PC-3 (cell line): ENCODE results near the gene TSHZ2. TPM values are rescaled to one million over a fixed set of nuclear protein-coding genes. Genes with fewer than 3 reads are reported as not detected.

Experiments used
- ATAC-seq: fragments of 200-7000 bp; cut with Tn5 transposase; 2 replicates; pipeline ENCODE4 v1.9.1; 2020; ENCODE audit warnings: mild to moderate bottlenecking, moderate library complexity
- BruUV-seq: library from RNA; stranded (reverse); fragments of 400-500 nt; replicated peaks from 2 replicates; lab custom pipeline; 2021; lab: Mats Ljungman, UMichigan
- CTCF ChIA-PET: fragments of 300-600 bp; sonication (Branson Sonifier 250); formaldehyde crosslinking; loops from one replicate; lab custom pipeline; 2022; ENCODE audit warnings: antibody characterized with exemption; lab: Charles Lee
- POLR2A ChIA-PET: fragments of 300-600 bp; sonication (Branson Sonifier 250); formaldehyde crosslinking; loops from one replicate; lab custom pipeline; 2022; ENCODE audit warnings: antibody characterized with exemption; ENCODE audit not compliant: unreplicated experiment; lab: Charles Lee
- DNase-seq: peaks from one replicate; pipeline ENCODE4 v3.0.0-alpha.2; 2015
- H2AFZ ChIP-seq: fragments of 300-600 bp; sonication (generic); 2 replicates; pipeline ENCODE4 v1.6.0; 2016; ENCODE audit warnings: antibody characterized with exemption, low read length
- H3F3A ChIP-seq: fragments of 300-600 bp; sonication (generic); one replicate; pipeline ENCODE4 v1.6.0; 2017; ENCODE audit warnings: antibody characterized with exemption, low read length, control low read depth, mild to moderate bottlenecking; ENCODE audit not compliant: unreplicated experiment
- H3K27ac ChIP-seq: fragments of 300-600 bp; sonication (generic); 2 replicates; pipeline ENCODE4 v1.5.1; 2016; ENCODE audit warnings: mild to moderate bottlenecking, low read length
- H3K27me3 ChIP-seq: fragments of 300-600 bp; sonication (generic); 2 replicates; pipeline ENCODE4 v1.6.1; 2016; ENCODE audit warnings: low read length, mixed read lengths
- H3K36me3 ChIP-seq: fragments of 300-600 bp; sonication (generic); 2 replicates; pipeline ENCODE4 v1.6.1; 2016; ENCODE audit warnings: low read depth, mixed run types, low read length, mixed read lengths
- H3K4me1 ChIP-seq: fragments of 300-600 bp; sonication (generic); 2 replicates; pipeline ENCODE4 v1.5.1; 2016; ENCODE audit warnings: low read length; ENCODE audit not compliant: insufficient read depth
- H3K4me2 ChIP-seq: fragments of 300-600 bp; sonication (generic); 2 replicates; pipeline ENCODE4 v1.6.0; 2016; ENCODE audit warnings: low read length
- H3K4me3 ChIP-seq: fragments of 300-600 bp; sonication (generic); 2 replicates; pipeline ENCODE4 v1.5.1; 2016; ENCODE audit warnings: mild to moderate bottlenecking, low read length, mixed read lengths
- H3K79me2 ChIP-seq: fragments of 300-600 bp; sonication (generic); 2 replicates; pipeline ENCODE4 v1.6.1; 2017; ENCODE audit warnings: low read length, mixed read lengths
- H3K9ac ChIP-seq: fragments of 300-600 bp; sonication (generic); 2 replicates; pipeline ENCODE4 v1.6.0; 2016; ENCODE audit warnings: mild to moderate bottlenecking, low read length
- H3K9me2 ChIP-seq: fragments of 300-600 bp; sonication (generic); replicated peaks from 2 replicates; pipeline ENCODE4 v1.6.1; 2016; ENCODE audit warnings: mixed run types, low read length, mixed read lengths
- H3K9me3 ChIP-seq: fragments of 300-600 bp; sonication (generic); 2 replicates; pipeline ENCODE4 v1.6.1; 2016; ENCODE audit warnings: low read length, mixed read lengths
- H4K20me1 ChIP-seq: fragments of 300-600 bp; sonication (generic); 2 replicates; pipeline ENCODE4 v1.6.1; 2016; ENCODE audit warnings: low read length, mixed read lengths
- CTCF ChIP-seq: fragments of 300-600 bp; sonication (generic); conservative IDR thresholded peaks from 2 replicates; pipeline ENCODE4 v1.5.1; 2017; ENCODE audit warnings: antibody characterized with exemption, low read depth, mild to moderate bottlenecking, low read length
- EZH2 ChIP-seq: fragments of 300-600 bp; sonication (generic); IDR thresholded peaks from one replicate; pipeline ENCODE4 v1.6.1; 2017; ENCODE audit warnings: antibody characterized with exemption, mild to moderate bottlenecking, low read length; ENCODE audit not compliant: unreplicated experiment
- EZH2phosphoT487 ChIP-seq: fragments of 300-600 bp; sonication (generic); IDR thresholded peaks from 2 replicates; pipeline ENCODE4 v1.6.1; 2018; ENCODE audit warnings: mild to moderate bottlenecking, antibody characterized with exemption, low read length, borderline replicate concordance
- intact Hi-C: fragments of 100-400 bp; cut with micrococcal nuclease; formaldehyde crosslinking; loops from 2 replicates; pipeline ENCODE4 v1.9.0; 2023
- total RNA-seq: library from RNA; depleted of rRNA; stranded (reverse); fragments of >200 nt; gene quantifications from 2 replicates; pipeline ENCODE4 v1.2.3, GENCODE V29; 2014

TSHZ2 gene
- total RNA-seq, 1 experiment from 2014 or later: not detected

GRCh38 chr20:53262365-53262764 is 290.2 kb downstream of the TSHZ2 start:
- BruUV-seq: no TSS peak
- ATAC-seq (no peak), DNase-seq (peak; percentile 16)
- Histone ChIP-seq H3K4me3 (no peak overlapping the region), H2AFZ (no peak overlapping the region), H4K20me1 (no peaks in the 10 kb centered on the region), H3F3A (no peaks in the 10 kb centered on the region), H3K4me1 (no peaks in the 10 kb centered on the region), H3K4me2 (no peak overlapping the region), H3K9me3 (no peaks in the 10 kb centered on the region), H3K79me2 (no peaks in the 10 kb centered on the region), H3K9me2 (no peaks in the 10 kb centered on the region), H3K27me3 (peaks cover 95% of the 10 kb centered on the region), H3K27ac (no peak overlapping the region), H3K36me3 (no peaks in the 10 kb centered on the region), H3K9ac (no peak overlapping the region)
- TF ChIP-seq EZH2phosphoT487 (no peak), CTCF (no peak), EZH2 (no peak)
- CTCF ChIA-PET: no interaction called here
- intact Hi-C loops: no loop called here
- POLR2A ChIA-PET: no interaction called here

- DNase-seq (no peak), ATAC-seq (no peak)
- Histone ChIP-seq H3K79me2 (no peaks in the 10 kb centered on the region), H2AFZ (no peak overlapping the region), H3K4me3 (no peak overlapping the region), H3K4me1 (no peaks in the 10 kb centered on the region), H3K9me2 (no peaks in the 10 kb centered on the region), H4K20me1 (no peaks in the 10 kb centered on the region), H3K9ac (no peak overlapping the region), H3K27ac (no peak overlapping the region), H3K27me3 (peaks cover 95% of the 10 kb centered on the region), H3K4me2 (no peak overlapping the region), H3F3A (no peaks in the 10 kb centered on the region), H3K36me3 (no peaks in the 10 kb centered on the region), H3K9me3 (no peaks in the 10 kb centered on the region)
- ChIA-PET CTCF (interaction anchor here (0.7 kb wide), 1 partner anchor 513 kb away, joined by 3 read pairs; no protein-coding TSS in a partner anchor), POLR2A (no interaction called here)
- intact Hi-C loops: no loop called here
- BruUV-seq: no TSS peak
- TF ChIP-seq EZH2phosphoT487: no peak
- no peak for TF ChIP-seq CTCF
- no peak for TF ChIP-seq EZH2
Measured at GRCh38 chr20:53263554-53264438, 291.6 kb downstream of the TSHZ2 start.

- POLR2A ChIA-PET: no interaction called here
- H3K9ac ChIP-seq: no peak overlapping the region
- H3K9me3 ChIP-seq: no peaks in the 10 kb centered on the region
- H3K4me2 ChIP-seq: no peak overlapping the region
- H4K20me1 ChIP-seq: no peaks in the 10 kb centered on the region
- H3K27me3 ChIP-seq: peaks cover 94% of the 10 kb centered on the region
- intact Hi-C loops: no loop called here
- H3K36me3 ChIP-seq: no peaks in the 10 kb centered on the region
- H3F3A ChIP-seq: no peaks in the 10 kb centered on the region
- no peak for DNase-seq
- no peak overlapping the region for H3K4me3 ChIP-seq
- no peaks in the 10 kb centered on the region for H3K79me2 ChIP-seq
- no TSS peak for BruUV-seq
- no peak overlapping the region for H3K27ac ChIP-seq
- TF ChIP-seq CTCF (no peak), EZH2phosphoT487 (no peak), EZH2 (no peak)
- H3K9me2 ChIP-seq: no peaks in the 10 kb centered on the region
- ATAC-seq: no peak
- H3K4me1 ChIP-seq: no peaks in the 10 kb centered on the region
- CTCF ChIA-PET: no interaction called here
- no peak overlapping the region for H2AFZ ChIP-seq
Measured at GRCh38 chr20:53264604-53265003, 292.4 kb downstream of the TSHZ2 start.
